GM19372 (cell line): ENCODE results near the gene P4HTM.

Experiments used
- ATAC-seq: cut with Tn5 transposase; IDR thresholded peaks from one replicate; pipeline ENCODE4 v1.9.1; 2021; ENCODE audit warnings: mild to moderate bottlenecking, low read depth, moderate library complexity; ENCODE audit not compliant: unreplicated experiment

Gene P4HTM

GRCh38 chr3:48982686-48983085 lies 7.4 kb upstream of the P4HTM start:
- no peak for ATAC-seq

GRCh38 chr3:48983096-48983495 lies 6.9 kb upstream of the P4HTM start:
- ATAC-seq: no peak

DNA sequence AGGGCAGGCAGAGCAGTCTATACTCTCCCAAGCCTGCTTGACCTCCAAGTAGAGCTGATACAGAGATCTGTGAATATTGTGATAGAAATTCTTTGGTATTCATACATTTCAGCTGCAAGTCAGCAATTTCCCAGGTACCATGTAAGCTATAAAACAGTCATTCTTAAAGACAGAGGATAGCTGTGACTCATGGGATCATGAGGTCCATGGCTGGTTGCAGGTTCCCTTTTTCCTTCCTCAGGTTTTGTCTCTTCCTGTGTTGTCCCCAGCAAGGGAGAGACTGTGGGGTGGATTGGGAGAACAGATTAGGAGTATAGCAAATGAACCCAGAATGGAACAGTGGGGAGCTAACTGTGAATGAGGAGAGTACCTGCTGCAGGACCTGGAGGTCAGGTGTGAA lies 5.4 kb upstream of the P4HTM start:
- no peak for ATAC-seq

- ATAC-seq: no peak
These were observed 4.1 kb upstream of the P4HTM start for GRCh38 chr3:48985831-48986376.

GRCh38 chr3:48989126-48989795 lies 780 bp upstream of the P4HTM start:
- ATAC-seq: no peak

DNA sequence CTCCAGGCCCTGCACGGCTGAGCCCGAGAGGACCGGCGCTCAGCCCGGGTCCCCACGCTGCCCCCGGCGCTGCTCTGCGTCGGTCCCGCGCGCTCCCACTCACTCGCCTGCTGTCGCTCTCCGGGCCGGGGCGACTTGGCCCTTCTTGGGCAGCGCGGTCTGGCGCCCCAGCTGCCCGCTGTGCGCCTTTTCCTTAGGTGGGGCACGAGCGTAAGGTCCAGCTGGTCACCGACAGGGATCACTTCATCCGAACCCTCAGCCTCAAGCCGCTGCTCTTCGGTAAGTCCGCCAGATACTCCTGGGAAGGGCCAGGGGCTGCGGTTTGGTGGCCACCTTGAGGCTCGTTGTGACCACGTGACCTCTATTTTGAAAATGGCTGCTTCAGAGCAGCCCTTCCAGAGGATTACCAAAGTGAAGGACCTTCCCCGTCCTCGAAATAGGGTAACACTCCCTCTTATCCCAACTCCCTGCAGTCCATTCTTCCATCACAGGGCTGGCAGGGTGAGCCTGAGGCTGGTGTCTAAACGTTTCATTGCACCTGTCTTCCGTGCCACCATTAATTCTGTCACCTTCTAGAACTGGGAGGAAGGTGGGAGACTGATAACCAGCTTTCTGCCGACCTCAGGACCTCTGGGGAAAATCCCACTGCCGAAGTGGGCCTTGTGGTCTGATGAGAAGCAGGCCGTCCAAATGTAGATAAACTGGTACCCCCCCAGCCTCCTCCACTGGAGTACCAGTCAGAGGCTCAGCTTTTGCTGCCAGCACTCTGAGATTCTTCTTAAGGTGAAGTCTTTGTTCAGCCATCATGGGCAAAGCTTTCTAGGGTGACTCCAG lies 812 bp downstream of the P4HTM start:
- ATAC-seq: no peak

GRCh38 chr3:48991851-48992545 lies 2.0 kb downstream of the P4HTM start:
- no peak for ATAC-seq

DNA sequence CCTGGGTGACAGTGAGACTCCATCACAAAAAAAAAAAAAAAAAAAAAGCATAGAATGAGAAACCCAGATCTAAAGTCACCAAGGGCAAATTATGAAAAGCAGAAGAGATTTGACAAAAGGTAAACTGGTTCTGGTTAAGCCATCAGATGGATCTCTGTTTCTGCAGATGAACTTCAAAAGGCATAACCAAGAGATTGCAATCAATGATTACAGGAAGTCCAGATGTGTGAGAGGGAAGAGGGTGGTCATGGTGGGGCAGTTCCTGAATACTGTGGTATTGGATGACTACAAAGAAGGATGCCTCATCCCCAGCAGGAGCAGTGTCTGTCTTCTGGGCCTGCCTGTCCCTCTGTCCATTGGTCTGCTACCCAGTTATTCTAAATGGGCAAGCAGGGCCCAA lies 3.8 kb downstream of the P4HTM start:
- ATAC-seq: no peak

DNA sequence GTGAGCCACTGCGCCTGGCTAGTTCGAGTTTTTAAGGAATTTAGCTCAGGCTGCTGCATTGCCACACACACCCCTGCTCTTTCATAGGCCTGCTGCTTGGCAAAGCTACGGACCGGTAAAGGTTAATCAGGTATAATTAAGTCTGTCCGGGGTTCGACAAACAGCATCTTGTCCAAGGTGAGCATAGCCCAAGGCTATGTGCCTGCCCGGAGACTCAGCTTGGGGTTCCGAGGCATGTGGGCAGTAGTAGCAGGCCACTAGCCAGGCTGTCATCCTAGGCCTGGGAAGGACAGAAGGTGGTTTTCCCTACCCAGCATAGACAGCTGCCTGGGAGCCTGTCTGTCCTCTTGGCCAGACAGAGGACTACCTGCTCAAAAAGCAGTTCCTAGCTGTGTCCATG lies 6.6 kb downstream of the P4HTM start:
- ATAC-seq: no peak

GRCh38 chr3:48997102-48997635 lies 7.1 kb downstream of the P4HTM start:
- no peak for ATAC-seq

- no peak for ATAC-seq
These were observed 7.9 kb downstream of the P4HTM start for GRCh38 chr3:48997714-48998637.

DNA sequence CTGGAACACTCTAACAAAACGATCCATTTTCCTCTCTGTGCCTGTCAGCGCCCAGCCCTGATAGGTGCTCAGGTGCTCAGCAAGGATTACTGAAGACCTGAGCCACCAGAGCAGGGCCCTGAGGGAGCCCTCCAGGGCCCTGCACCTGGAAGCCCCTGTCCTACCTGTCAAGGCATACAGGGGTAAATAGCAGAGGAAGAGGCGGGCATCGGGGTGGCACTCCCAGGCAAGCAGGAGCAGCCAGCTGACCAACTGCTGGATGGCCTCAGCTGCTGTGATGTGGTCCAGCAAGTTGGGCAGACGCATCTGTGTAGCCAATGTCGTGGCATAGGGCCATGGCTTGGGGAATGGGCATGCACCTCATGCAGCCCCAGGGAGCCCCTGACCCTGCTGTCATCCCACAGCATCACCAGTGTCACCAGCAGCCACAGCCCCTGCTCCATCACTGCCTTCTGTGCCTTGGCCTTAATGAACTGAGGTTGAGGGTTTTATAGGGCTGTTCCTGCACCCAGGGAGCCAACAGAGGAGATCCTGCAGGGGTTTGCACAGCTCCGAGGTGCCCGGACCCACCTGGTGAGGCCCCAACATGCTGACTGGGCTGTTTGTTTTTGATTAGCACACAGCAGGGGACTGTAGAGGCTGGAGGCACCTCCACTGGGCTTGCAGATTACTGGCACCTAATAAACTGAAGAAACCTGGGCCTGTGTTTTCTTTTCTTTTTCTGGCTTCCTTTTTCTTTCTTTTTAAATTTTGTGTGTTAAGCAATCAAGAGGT lies 9.2 kb downstream of the P4HTM start:
- ATAC-seq: no peak

GRCh38 chr3:49001155-49001554 lies 11.1 kb downstream of the P4HTM start:
- no peak for ATAC-seq

DNA sequence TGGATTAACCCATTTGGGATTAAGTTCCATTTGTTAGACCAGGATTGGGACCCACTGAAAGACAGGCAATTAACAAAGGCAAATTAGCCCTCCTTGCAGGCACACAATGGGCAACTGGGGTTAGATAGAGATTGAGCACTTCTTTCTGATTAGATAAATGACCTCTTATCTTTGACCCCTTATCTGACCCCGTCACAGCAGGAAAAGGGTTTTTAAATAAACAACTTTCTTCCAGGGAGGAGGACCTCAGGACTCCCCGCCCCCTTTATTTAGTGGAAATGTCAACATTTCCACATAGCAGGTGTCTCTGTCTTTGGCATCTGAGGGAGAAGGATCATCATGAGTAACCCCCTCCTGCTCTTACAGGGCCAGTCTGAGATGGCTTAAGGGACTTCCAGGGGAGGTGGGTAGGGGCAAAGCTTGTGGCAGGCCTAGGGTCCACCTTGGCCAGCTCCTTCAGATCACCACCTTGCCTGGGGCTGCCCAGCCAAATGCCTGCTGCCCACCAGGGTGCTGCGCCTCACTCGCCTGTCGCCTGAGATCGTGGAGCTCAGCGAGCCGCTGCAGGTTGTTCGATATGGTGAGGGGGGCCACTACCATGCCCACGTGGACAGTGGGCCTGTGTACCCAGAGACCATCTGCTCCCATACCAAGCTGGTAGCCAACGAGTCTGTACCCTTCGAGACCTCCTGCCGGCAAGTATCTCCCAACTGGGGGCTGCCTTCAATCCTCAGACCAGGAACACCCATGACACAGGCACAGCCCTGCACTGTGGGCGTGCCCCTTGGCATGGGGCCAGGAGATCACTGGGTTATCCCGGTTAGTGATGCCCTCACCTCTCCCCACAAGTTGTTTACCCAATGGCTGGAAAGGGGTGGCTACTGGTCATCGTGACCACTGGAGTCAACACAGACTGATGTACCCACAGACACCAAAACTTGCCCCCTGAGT lies 14.6 kb downstream of the P4HTM start:
- no peak for ATAC-seq

DNA sequence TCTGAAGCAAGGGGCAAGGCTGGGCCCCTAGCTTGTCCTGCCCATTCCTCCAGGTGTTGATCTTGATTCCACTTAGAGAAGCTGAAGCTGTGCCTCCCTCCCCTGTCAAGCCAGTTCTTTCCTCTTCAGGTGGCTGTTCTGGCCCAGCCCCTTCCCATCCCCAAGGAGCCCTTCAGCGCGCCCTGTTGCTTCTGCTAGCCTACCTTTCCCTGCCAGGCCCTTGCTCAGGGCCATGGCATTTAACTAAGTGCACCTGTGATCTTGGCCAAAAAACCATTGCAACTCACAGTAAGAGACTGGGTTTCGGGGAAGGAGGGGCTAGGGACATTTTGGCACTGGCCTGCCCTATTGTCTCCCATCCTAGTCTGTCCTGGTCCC lies 15.3 kb downstream of the P4HTM start:
- no peak for ATAC-seq

GRCh38 chr3:49005998-49006397 lies 16.0 kb downstream of the P4HTM start:
- no peak for ATAC-seq

DNA sequence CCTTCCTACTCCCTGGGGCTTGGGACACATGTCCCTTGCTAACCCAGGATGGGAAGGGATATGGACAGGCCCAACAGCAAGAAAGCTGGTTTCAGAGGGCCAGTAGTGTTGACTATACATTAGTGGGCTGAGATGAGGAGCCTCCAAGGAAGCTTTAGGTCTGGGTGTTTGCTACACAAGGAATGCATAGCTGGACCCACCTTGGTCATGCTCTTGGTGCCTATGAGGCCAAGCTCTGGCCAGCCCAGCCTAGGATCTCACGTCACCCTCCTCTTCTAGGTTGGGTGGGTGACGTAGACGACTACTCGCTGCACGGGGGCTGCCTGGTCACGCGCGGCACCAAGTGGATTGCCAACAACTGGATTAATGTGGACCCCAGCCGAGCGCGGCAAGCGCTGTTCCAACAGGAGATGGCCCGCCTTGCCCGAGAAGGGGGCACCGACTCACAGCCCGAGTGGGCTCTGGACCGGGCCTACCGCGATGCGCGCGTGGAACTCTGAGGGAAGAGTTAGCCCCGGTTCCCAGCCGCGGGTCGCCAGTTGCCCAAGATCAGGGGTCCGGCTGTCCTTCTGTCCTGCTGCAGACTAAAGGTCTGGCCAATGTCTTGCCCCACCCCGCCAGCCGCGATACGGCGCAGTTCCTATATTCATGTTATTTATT lies 16.5 kb downstream of the P4HTM start:
- no peak for ATAC-seq
